Measurements from ENCODE around the gene CALM1. TPM values are rescaled to one million over a fixed set of nuclear protein-coding genes. Genes with fewer than 3 reads are reported as not detected.

CALM1 gene
- total and polyA plus RNA-seq, 10 of the 15 experiments (the other 5 are each of a cell fraction or from before 2014, with no cell fraction given): 110 to 729 (median 261) TPM

DNA sequence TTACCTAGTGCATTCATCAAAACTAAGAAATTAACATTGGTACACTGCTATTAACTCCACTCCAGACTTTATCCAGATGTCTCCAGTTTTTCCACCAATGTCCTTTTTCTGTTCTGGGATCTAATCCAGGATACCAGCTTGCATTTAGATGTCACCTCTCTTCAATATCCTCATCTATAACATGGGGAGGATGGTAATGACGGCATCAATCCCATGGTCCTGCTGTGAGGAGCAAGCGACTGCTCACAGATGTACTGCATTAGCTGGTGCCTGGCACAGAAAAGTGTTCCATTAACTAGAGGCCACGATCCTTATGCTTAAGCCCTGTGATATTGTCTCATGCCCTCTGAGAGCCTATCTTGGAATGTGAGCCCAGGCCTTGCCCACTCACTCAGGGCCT is 53.8 kb downstream of the CALM1 start:
- no peak for ATAC-seq
- TF ChIP-seq, protein P1, sequence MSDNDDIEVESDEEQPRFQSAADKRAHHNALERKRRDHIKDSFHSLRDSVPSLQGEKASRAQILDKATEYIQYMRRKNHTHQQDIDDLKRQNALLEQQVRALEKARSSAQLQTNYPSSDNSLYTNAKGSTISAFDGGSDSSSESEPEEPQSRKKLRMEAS (IDR thresholded peaks at IDR 0.05; ENCODE audit: low read depth, low read length): no peak
- TF ChIP-seq IKZF2 (IDR thresholded peaks at IDR 0.05): no peak
- TF ChIP-seq KDM1A (IDR thresholded peaks at IDR 0.05; ENCODE audit: borderline replicate concordance): no peak
- no peak for TF ChIP-seq POLR2AphosphoS5 (IDR thresholded peaks at IDR 0.05; ENCODE audit: low read length)
- TF ChIP-seq, protein P2, sequence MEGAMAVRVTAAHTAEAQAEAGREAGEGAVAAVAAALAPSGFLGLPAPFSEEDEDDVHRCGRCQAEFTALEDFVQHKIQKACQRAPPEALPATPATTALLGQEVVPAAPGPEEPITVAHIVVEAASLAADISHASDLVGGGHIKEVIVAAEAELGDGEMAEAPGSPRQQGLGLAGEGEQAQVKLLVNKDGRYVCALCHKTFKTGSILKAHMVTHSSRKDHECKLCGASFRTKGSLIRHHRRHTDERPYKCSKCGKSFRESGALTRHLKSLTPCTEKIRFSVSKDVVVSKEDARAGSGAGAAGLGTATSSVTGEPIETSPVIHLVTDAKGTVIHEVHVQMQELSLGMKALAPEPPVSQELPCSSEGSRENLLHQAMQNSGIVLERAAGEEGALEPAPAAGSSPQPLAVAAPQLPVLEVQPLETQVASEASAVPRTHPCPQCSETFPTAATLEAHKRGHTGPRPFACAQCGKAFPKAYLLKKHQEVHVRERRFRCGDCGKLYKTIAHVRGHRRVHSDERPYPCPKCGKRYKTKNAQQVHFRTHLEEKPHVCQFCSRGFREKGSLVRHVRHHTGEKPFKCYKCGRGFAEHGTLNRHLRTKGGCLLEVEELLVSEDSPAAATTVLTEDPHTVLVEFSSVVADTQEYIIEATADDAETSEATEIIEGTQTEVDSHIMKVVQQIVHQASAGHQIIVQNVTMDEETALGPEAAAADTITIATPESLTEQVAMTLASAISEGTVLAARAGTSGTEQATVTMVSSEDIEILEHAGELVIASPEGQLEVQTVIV (IDR thresholded peaks at IDR 0.05; ENCODE audit: borderline replicate concordance, partially characterized antibody): no peak
- TF ChIP-seq ZNF24 (IDR thresholded peaks at IDR 0.05): no peak
- TF ChIP-seq ZNF217 (IDR thresholded peaks at IDR 0.05): no peak
- TF ChIP-seq POLR2A (IDR thresholded peaks at IDR 0.05; ENCODE audit: low read depth, low read length): no peak
- no peak for TF ChIP-seq EP300 (IDR thresholded peaks at IDR 0.05; ENCODE audit: borderline replicate concordance in 1 of 2, control insufficient read depth in 1 of 2, low read depth in 2 of 2, low read length in 2 of 2)
- no peak for TF ChIP-seq SIN3A (IDR thresholded peaks at IDR 0.05; ENCODE audit: low read depth, low read length)
- TF ChIP-seq, protein P3, sequence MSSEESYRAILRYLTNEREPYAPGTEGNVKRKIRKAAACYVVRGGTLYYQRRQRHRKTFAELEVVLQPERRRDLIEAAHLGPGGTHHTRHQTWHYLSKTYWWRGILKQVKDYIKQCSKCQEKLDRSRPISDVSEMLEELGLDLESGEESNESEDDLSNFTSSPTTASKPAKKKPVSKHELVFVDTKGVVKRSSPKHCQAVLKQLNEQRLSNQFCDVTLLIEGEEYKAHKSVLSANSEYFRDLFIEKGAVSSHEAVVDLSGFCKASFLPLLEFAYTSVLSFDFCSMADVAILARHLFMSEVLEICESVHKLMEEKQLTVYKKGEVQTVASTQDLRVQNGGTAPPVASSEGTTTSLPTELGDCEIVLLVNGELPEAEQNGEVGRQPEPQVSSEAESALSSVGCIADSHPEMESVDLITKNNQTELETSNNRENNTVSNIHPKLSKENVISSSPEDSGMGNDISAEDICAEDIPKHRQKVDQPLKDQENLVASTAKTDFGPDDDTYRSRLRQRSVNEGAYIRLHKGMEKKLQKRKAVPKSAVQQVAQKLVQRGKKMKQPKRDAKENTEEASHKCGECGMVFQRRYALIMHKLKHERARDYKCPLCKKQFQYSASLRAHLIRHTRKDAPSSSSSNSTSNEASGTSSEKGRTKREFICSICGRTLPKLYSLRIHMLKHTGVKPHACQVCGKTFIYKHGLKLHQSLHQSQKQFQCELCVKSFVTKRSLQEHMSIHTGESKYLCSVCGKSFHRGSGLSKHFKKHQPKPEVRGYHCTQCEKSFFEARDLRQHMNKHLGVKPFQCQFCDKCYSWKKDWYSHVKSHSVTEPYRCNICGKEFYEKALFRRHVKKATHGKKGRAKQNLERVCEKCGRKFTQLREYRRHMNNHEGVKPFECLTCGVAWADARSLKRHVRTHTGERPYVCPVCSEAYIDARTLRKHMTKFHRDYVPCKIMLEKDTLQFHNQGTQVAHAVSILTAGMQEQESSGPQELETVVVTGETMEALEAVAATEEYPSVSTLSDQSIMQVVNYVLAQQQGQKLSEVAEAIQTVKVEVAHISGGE (CRISPR knock-in tag; IDR thresholded peaks at IDR 0.05): no peak
- no peak for TF ChIP-seq STAT1 (conservative IDR thresholded peaks at IDR 0.05)
- TF ChIP-seq, protein P4, sequence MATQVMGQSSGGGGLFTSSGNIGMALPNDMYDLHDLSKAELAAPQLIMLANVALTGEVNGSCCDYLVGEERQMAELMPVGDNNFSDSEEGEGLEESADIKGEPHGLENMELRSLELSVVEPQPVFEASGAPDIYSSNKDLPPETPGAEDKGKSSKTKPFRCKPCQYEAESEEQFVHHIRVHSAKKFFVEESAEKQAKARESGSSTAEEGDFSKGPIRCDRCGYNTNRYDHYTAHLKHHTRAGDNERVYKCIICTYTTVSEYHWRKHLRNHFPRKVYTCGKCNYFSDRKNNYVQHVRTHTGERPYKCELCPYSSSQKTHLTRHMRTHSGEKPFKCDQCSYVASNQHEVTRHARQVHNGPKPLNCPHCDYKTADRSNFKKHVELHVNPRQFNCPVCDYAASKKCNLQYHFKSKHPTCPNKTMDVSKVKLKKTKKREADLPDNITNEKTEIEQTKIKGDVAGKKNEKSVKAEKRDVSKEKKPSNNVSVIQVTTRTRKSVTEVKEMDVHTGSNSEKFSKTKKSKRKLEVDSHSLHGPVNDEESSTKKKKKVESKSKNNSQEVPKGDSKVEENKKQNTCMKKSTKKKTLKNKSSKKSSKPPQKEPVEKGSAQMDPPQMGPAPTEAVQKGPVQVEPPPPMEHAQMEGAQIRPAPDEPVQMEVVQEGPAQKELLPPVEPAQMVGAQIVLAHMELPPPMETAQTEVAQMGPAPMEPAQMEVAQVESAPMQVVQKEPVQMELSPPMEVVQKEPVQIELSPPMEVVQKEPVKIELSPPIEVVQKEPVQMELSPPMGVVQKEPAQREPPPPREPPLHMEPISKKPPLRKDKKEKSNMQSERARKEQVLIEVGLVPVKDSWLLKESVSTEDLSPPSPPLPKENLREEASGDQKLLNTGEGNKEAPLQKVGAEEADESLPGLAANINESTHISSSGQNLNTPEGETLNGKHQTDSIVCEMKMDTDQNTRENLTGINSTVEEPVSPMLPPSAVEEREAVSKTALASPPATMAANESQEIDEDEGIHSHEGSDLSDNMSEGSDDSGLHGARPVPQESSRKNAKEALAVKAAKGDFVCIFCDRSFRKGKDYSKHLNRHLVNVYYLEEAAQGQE (IDR thresholded peaks at IDR 0.05; ENCODE audit: low read depth, low read length): no peak

More for the DNA sequence above, 53.8 kb downstream of the CALM1 start:
- SMC1A ChIA-PET (ENCODE audit: uncharacterized antibody, unreplicated experiment): no interaction called here
- intact Hi-C loops (cut with micrococcal nuclease; ENCODE audit: unreplicated experiment) (no loop called here), in situ Hi-C loops (cut with MboI) (no loop called here)
- peaks cover 13% of the 10 kb centered on the region for H3K4me1 ChIP-seq (ENCODE audit: control insufficient read depth, insufficient read depth, low read length)
- BruUV-seq (replicated peaks): no TSS peak
- DNase-seq (ENCODE audit: low read depth, low spot score): no peak
- WGBS (ENCODE audit: insufficient coverage, insufficient replicate concordance, low lambda C conversion rate, missing lambda C conversion rate): 56% methylated on average over 3 of the region's 3 CpGs
- H3K4me2 ChIP-seq (ENCODE audit: control insufficient read depth, insufficient read depth): no peak overlapping the region
- no peaks in the 10 kb centered on the region for H3K27me3 ChIP-seq (replicated peaks in 1 of 2; ENCODE audit: control insufficient read depth in 2 of 2, insufficient read depth in 2 of 2, low read length in 1 of 2)
- no peak overlapping the region for H3K27ac ChIP-seq (ENCODE audit: control insufficient read depth, insufficient read depth)
- no peaks in the 10 kb centered on the region for H3K36me3 ChIP-seq (ENCODE audit: control insufficient read depth in 2 of 2, insufficient read depth in 2 of 2, low read length in 1 of 2)
- H3K79me2 ChIP-seq (ENCODE audit: control insufficient read depth, insufficient read depth, low read length): no peaks in the 10 kb centered on the region
- RAD21 ChIA-PET (ENCODE audit: unreplicated experiment): no interaction called here
- no peaks in the 10 kb centered on the region for H3K9me3 ChIP-seq (replicated peaks; ENCODE audit: control insufficient read depth, insufficient read depth, low read length)
- POLR2A ChIA-PET: no interaction called here
- H3K9ac ChIP-seq (ENCODE audit: control insufficient read depth, insufficient read depth, low read length): no peak overlapping the region
- FAIRE-seq: no peak
- H3K4me3 ChIP-seq: no peak overlapping the region
- CTCF ChIA-PET: no interaction called here
- H2AFZ ChIP-seq (ENCODE audit: control insufficient read depth, low read depth, low read length): no peak overlapping the region
- no peaks in the 10 kb centered on the region for H4K20me1 ChIP-seq (ENCODE audit: control insufficient read depth, insufficient read depth)

Measured in GM12878 (cell line).